ENCODE measurements around the gene ITPR1.

Gene ITPR1

GRCh38 chr3:4601892-4602291 is 108.7 kb downstream of the ITPR1 start:
- H3K4me3 ChIP-seq: no peak overlapping the region
- DNase-seq (ENCODE audit: low spot score in 2 of 2): no peak
- no peaks in the 10 kb centered on the region for H3K27me3 ChIP-seq (ENCODE audit: low read depth)
- H3K9me3 ChIP-seq: no peaks in the 10 kb centered on the region
- no peaks in the 10 kb centered on the region for H3K36me3 ChIP-seq (replicated peaks)
- in situ Hi-C loops (cut with MboI; ENCODE audit: low sequenced_read_pairs): no loop called here
- no peaks in the 10 kb centered on the region for H3K4me1 ChIP-seq

GRCh38 chr3:4604693-4605092 is 111.5 kb downstream of the ITPR1 start:
- in situ Hi-C loops (cut with MboI; ENCODE audit: low sequenced_read_pairs): no loop called here
- Histone ChIP-seq H3K9me3 (no peaks in the 10 kb centered on the region), H3K4me3 (no peak overlapping the region)

GRCh38 chr3:4606911-4607310 is 113.8 kb downstream of the ITPR1 start:
- no peaks in the 10 kb centered on the region for H3K36me3 ChIP-seq (replicated peaks)
- H3K4me3 ChIP-seq: no peak overlapping the region
- no peaks in the 10 kb centered on the region for H3K27me3 ChIP-seq (ENCODE audit: low read depth)
- H3K9me3 ChIP-seq: no peaks in the 10 kb centered on the region
- H3K4me1 ChIP-seq: no peaks in the 10 kb centered on the region
- DNase-seq (ENCODE audit: low spot score in 2 of 2): no peak
- in situ Hi-C loops (cut with MboI; ENCODE audit: low sequenced_read_pairs): no loop called here

More at GRCh38 chr3:4604693-4605092, 111.5 kb downstream of the ITPR1 start:
- H3K36me3 ChIP-seq (replicated peaks): no peaks in the 10 kb centered on the region
- no peaks in the 10 kb centered on the region for H3K4me1 ChIP-seq
- no peak for DNase-seq (ENCODE audit: low spot score in 2 of 2)
- no peaks in the 10 kb centered on the region for H3K27me3 ChIP-seq (ENCODE audit: low read depth)

- Histone ChIP-seq H3K27me3 (ENCODE audit: low read depth) (no peaks in the 10 kb centered on the region), H3K4me1 (no peaks in the 10 kb centered on the region), H3K9me3 (no peaks in the 10 kb centered on the region), H3K36me3 (replicated peaks) (no peaks in the 10 kb centered on the region), H3K4me3 (no peak overlapping the region)
- DNase-seq (ENCODE audit: low spot score in 2 of 2): no peak
- in situ Hi-C loops (cut with MboI; ENCODE audit: low sequenced_read_pairs): no loop called here
Measured at GRCh38 chr3:4613366-4613765, 120.2 kb downstream of the ITPR1 start.

GRCh38 chr3:4614070-4614469 is 120.9 kb downstream of the ITPR1 start:
- no peaks in the 10 kb centered on the region for H3K9me3 ChIP-seq
- in situ Hi-C loops (cut with MboI; ENCODE audit: low sequenced_read_pairs): no loop called here
- H3K4me1 ChIP-seq: no peaks in the 10 kb centered on the region
- no peak overlapping the region for H3K4me3 ChIP-seq
- H3K36me3 ChIP-seq (replicated peaks): no peaks in the 10 kb centered on the region
- no peak for DNase-seq (ENCODE audit: low spot score in 2 of 2)
- no peaks in the 10 kb centered on the region for H3K27me3 ChIP-seq (ENCODE audit: low read depth)

GRCh38 chr3:4614927-4615326 is 121.8 kb downstream of the ITPR1 start:
- in situ Hi-C loops (cut with MboI; ENCODE audit: low sequenced_read_pairs): no loop called here
- H3K4me3 ChIP-seq: no peak overlapping the region
- no peak for DNase-seq (ENCODE audit: low spot score in 2 of 2)
- no peaks in the 10 kb centered on the region for H3K9me3 ChIP-seq
- H3K27me3 ChIP-seq (ENCODE audit: low read depth): no peaks in the 10 kb centered on the region
- H3K36me3 ChIP-seq (replicated peaks): no peaks in the 10 kb centered on the region
- H3K4me1 ChIP-seq: no peaks in the 10 kb centered on the region

- DNase-seq (ENCODE audit: low spot score in 2 of 2): no peak
- no peaks in the 10 kb centered on the region for H3K9me3 ChIP-seq
Measured at GRCh38 chr3:4615750-4616149, 122.6 kb downstream of the ITPR1 start.

GRCh38 chr3:4623421-4623999 is 130.4 kb downstream of the ITPR1 start:
- no peaks in the 10 kb centered on the region for H3K27me3 ChIP-seq (ENCODE audit: low read depth)
- H3K4me3 ChIP-seq: no peak overlapping the region
- H3K4me1 ChIP-seq: no peaks in the 10 kb centered on the region
- no peak for DNase-seq (ENCODE audit: low spot score in 2 of 2)
- H3K36me3 ChIP-seq (replicated peaks): no peaks in the 10 kb centered on the region
- H3K9me3 ChIP-seq: no peaks in the 10 kb centered on the region
- in situ Hi-C loops (cut with MboI; ENCODE audit: low sequenced_read_pairs): no loop called here

More at GRCh38 chr3:4615750-4616149, 122.6 kb downstream of the ITPR1 start:
- no peaks in the 10 kb centered on the region for H3K27me3 ChIP-seq (ENCODE audit: low read depth)
- H3K4me3 ChIP-seq: no peak overlapping the region
- no peaks in the 10 kb centered on the region for H3K4me1 ChIP-seq
- H3K36me3 ChIP-seq (replicated peaks): no peaks in the 10 kb centered on the region
- in situ Hi-C loops (cut with MboI; ENCODE audit: low sequenced_read_pairs): no loop called here

- H3K9me3 ChIP-seq: no peaks in the 10 kb centered on the region
- DNase-seq (ENCODE audit: low spot score in 2 of 2): no peak
- no peaks in the 10 kb centered on the region for H3K27me3 ChIP-seq (ENCODE audit: low read depth)
- H3K36me3 ChIP-seq (replicated peaks): no peaks in the 10 kb centered on the region
- no peak overlapping the region for H3K4me3 ChIP-seq
- no peaks in the 10 kb centered on the region for H3K4me1 ChIP-seq
- in situ Hi-C loops (cut with MboI; ENCODE audit: low sequenced_read_pairs): no loop called here
Measured at GRCh38 chr3:4627651-4628375, 134.7 kb downstream of the ITPR1 start.

GRCh38 chr3:4629095-4630007 is 136.2 kb downstream of the ITPR1 start:
- no peak overlapping the region for H3K4me3 ChIP-seq
- DNase-seq (ENCODE audit: low spot score in 2 of 2): no peak
- in situ Hi-C loops (cut with MboI; ENCODE audit: low sequenced_read_pairs): loop anchor here (10.0 kb wide), 1 partner anchor 275 kb away; no protein-coding TSS in a partner anchor
- H3K9me3 ChIP-seq: no peaks in the 10 kb centered on the region
- H3K27me3 ChIP-seq (ENCODE audit: low read depth): no peaks in the 10 kb centered on the region
- no peaks in the 10 kb centered on the region for H3K36me3 ChIP-seq (replicated peaks)
- H3K4me1 ChIP-seq: no peaks in the 10 kb centered on the region

GRCh38 chr3:4633078-4634004 is 140.2 kb downstream of the ITPR1 start:
- H3K27me3 ChIP-seq (ENCODE audit: low read depth): no peaks in the 10 kb centered on the region
- no peaks in the 10 kb centered on the region for H3K36me3 ChIP-seq (replicated peaks)
- no peaks in the 10 kb centered on the region for H3K9me3 ChIP-seq
- H3K4me3 ChIP-seq: no peak overlapping the region
- in situ Hi-C loops (cut with MboI; ENCODE audit: low sequenced_read_pairs): loop anchor here (10.0 kb wide), 1 partner anchor 279 kb away; no protein-coding TSS in a partner anchor
- no peaks in the 10 kb centered on the region for H3K4me1 ChIP-seq
- DNase-seq (ENCODE audit: low spot score in 2 of 2): peak; percentile 12 to 76

GRCh38 chr3:4634894-4635293 is 141.7 kb downstream of the ITPR1 start:
- Histone ChIP-seq H3K36me3 (replicated peaks) (no peaks in the 10 kb centered on the region), H3K4me3 (no peak overlapping the region), H3K4me1 (no peaks in the 10 kb centered on the region), H3K27me3 (ENCODE audit: low read depth) (no peaks in the 10 kb centered on the region), H3K9me3 (no peaks in the 10 kb centered on the region)
- DNase-seq (ENCODE audit: low spot score in 2 of 2): no peak
- in situ Hi-C loops (cut with MboI; ENCODE audit: low sequenced_read_pairs): loop anchor here (10.0 kb wide), 1 partner anchor 280 kb away; no protein-coding TSS in a partner anchor

GRCh38 chr3:4637265-4637664 is 144.1 kb downstream of the ITPR1 start:
- Histone ChIP-seq H3K27me3 (ENCODE audit: low read depth) (no peaks in the 10 kb centered on the region), H3K36me3 (replicated peaks) (no peaks in the 10 kb centered on the region), H3K9me3 (no peaks in the 10 kb centered on the region), H3K4me3 (no peak overlapping the region), H3K4me1 (no peaks in the 10 kb centered on the region)
- in situ Hi-C loops (cut with MboI; ENCODE audit: low sequenced_read_pairs): loop anchor here (10.0 kb wide), 1 partner anchor 282 kb away; no protein-coding TSS in a partner anchor
- DNase-seq (ENCODE audit: low spot score in 2 of 2): no peak
